Hematopoietic multipotent progenitor cell treated with erythropoietin and hydrocortisone succinate and interleukin-3 and kit ligand, for 8 days (in vitro differentiated cells): ENCODE measurements around the gene EPS15.

Experiments used
- DNase-seq: peaks from one replicate; pipeline ENCODE4 v3.0.0-alpha.2; 2015

Gene EPS15

GRCh38 chr1:51369171-51369570 is 149.9 kb downstream of the EPS15 start:
- no peak for DNase-seq

- no peak for DNase-seq
These were observed 153.3 kb downstream of the EPS15 start for GRCh38 chr1:51365774-51366173.

- no peak for DNase-seq
These were observed 159.2 kb downstream of the EPS15 start for GRCh38 chr1:51359879-51360278.

- DNase-seq: no peak
These were observed 163.7 kb downstream of the EPS15 start for GRCh38 chr1:51355382-51355781.

- DNase-seq: no peak
These were observed 164.7 kb downstream of the EPS15 start for GRCh38 chr1:51354416-51354815.

GRCh38 chr1:51351907-51352306 is 167.2 kb downstream of the EPS15 start:
- no peak for DNase-seq

GRCh38 chr1:51349862-51350261 is 169.2 kb downstream of the EPS15 start:
- DNase-seq: no peak

- DNase-seq: no peak
These were observed 170.9 kb downstream of the EPS15 start for GRCh38 chr1:51348147-51348527.

- DNase-seq: peak; percentile 12
These were observed 171.5 kb downstream of the EPS15 start for GRCh38 chr1:51347398-51348146.

GRCh38 chr1:51346086-51346942 is 172.8 kb downstream of the EPS15 start:
- DNase-seq: no peak

GRCh38 chr1:51345300-51345687 is 173.8 kb downstream of the EPS15 start:
- DNase-seq: no peak

- no peak for DNase-seq
These were observed 174.3 kb downstream of the EPS15 start for GRCh38 chr1:51344602-51345299.

GRCh38 chr1:51344276-51344601 is 174.8 kb downstream of the EPS15 start:
- DNase-seq: no peak

- DNase-seq: no peak
These were observed 175.4 kb downstream of the EPS15 start for GRCh38 chr1:51343624-51344023.

GRCh38 chr1:51342591-51343206 is 176.4 kb downstream of the EPS15 start:
- no peak for DNase-seq

GRCh38 chr1:51341876-51342496 is 177.1 kb downstream of the EPS15 start:
- peak; percentile 61 for DNase-seq

- DNase-seq: no peak
These were observed 178.7 kb downstream of the EPS15 start for GRCh38 chr1:51340380-51340779.

GRCh38 chr1:51336711-51337110 is 182.4 kb downstream of the EPS15 start:
- DNase-seq: no peak

GRCh38 chr1:51336004-51336403 is 183.1 kb downstream of the EPS15 start:
- no peak for DNase-seq

GRCh38 chr1:51331206-51332100 is 187.6 kb downstream of the EPS15 start:
- peak; percentile 80 for DNase-seq

GRCh38 chr1:51330331-51331201 is 188.5 kb downstream of the EPS15 start, which contains the start of gene TTC39A:
Gene TTC39A, minus strand, starts transcription at chr1:51330562. Its CDS starts 85 bp downstream, at chr1:51330477.
- DNase-seq: no peak
